ENCODE data around the gene KIRREL1. TPM values are rescaled to one million over a fixed set of nuclear protein-coding genes. Genes with fewer than 3 reads are reported as not detected.

KIRREL1 gene
- total RNA-seq, 1 donor from 2014 or later: 51.6 TPM

DNA sequence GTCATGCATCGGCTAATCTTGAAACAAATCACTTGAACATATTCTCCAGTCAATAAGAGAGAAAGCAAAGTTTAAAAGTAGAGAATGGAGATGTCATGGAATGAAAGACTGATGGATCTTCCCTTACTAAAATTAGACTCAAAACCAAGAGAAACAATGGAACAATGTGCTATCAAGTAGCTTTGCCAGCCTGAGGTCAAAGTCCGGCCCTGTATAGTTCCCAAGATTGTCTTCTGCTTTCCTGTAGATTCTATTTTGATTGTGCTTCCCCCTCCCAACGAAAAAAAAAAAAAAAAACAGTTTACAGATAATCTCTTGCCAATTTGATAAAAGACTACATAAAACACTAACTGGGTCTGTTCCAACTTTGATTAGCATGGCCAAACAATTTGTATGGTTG lies 40.8 kb upstream of the KIRREL1 start:
- Mint-ChIP-seq H3K4me1 (ENCODE audit: unreplicated experiment) (peaks cover 9% of the 10 kb centered on the region), H3K36me3 (no peaks in the 10 kb centered on the region), H3K9me3 (no peaks in the 10 kb centered on the region), H3K27ac (no peak overlapping the region), H3K4me3 (no peak overlapping the region), H3K27me3 (peaks cover 36% of the 10 kb centered on the region)
- DNase-seq (ENCODE audit: extremely low spot score, unreplicated experiment): no peak
- TF ChIP-seq, protein P1, sequence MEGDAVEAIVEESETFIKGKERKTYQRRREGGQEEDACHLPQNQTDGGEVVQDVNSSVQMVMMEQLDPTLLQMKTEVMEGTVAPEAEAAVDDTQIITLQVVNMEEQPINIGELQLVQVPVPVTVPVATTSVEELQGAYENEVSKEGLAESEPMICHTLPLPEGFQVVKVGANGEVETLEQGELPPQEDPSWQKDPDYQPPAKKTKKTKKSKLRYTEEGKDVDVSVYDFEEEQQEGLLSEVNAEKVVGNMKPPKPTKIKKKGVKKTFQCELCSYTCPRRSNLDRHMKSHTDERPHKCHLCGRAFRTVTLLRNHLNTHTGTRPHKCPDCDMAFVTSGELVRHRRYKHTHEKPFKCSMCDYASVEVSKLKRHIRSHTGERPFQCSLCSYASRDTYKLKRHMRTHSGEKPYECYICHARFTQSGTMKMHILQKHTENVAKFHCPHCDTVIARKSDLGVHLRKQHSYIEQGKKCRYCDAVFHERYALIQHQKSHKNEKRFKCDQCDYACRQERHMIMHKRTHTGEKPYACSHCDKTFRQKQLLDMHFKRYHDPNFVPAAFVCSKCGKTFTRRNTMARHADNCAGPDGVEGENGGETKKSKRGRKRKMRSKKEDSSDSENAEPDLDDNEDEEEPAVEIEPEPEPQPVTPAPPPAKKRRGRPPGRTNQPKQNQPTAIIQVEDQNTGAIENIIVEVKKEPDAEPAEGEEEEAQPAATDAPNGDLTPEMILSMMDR (conservative IDR thresholded peaks at IDR 0.05): no peak

GRCh38 chr1:157955221-157955620 lies 38.2 kb upstream of the KIRREL1 start:
- Mint-ChIP-seq H3K9me3 (no peaks in the 10 kb centered on the region), H3K27me3 (peaks cover 40% of the 10 kb centered on the region)

GRCh38 chr1:157955857-157956256 lies 37.6 kb upstream of the KIRREL1 start:
- Mint-ChIP-seq H3K27ac (no peak overlapping the region), H3K4me3 (no peak overlapping the region), H3K27me3 (peaks cover 44% of the 10 kb centered on the region), H3K36me3 (no peaks in the 10 kb centered on the region), H3K9me3 (no peaks in the 10 kb centered on the region), H3K4me1 (ENCODE audit: unreplicated experiment) (peaks cover 9% of the 10 kb centered on the region)
- DNase-seq (ENCODE audit: extremely low spot score, unreplicated experiment): no peak
- TF ChIP-seq, protein P1 (conservative IDR thresholded peaks at IDR 0.05): no peak

More at GRCh38 chr1:157955221-157955620, 38.2 kb upstream of the KIRREL1 start:
- TF ChIP-seq, protein P1 (conservative IDR thresholded peaks at IDR 0.05): no peak
- Mint-ChIP-seq H3K36me3 (no peaks in the 10 kb centered on the region), H3K4me3 (no peak overlapping the region), H3K27ac (no peak overlapping the region), H3K4me1 (ENCODE audit: unreplicated experiment) (peaks cover 9% of the 10 kb centered on the region)
- DNase-seq (ENCODE audit: extremely low spot score, unreplicated experiment): no peak

DNA sequence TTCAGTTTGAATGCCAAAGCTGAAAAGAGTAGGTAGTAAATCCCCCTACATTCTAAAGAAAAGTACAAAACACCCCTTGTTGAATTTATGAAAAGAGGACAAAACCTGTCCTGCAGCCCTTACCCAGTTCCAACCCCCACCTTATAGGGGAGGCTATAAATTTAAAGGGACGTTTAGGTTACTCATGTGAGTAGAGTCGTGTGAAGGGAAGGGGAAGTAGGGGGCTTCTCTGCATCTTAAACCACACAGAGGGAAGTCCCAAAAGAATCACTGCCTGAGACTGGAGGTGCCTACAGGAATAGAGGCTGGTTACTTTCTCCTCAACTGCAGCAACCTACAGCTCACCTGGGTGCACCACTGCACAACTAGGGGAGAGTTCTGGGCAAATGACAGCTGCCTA lies 36.7 kb upstream of the KIRREL1 start:
- TF ChIP-seq, protein P1 (conservative IDR thresholded peaks at IDR 0.05): no peak
- no peaks in the 10 kb centered on the region for H3K36me3 Mint-ChIP-seq

GRCh38 chr1:157958263-157958662 lies 35.2 kb upstream of the KIRREL1 start:
- H3K9me3 Mint-ChIP-seq: no peaks in the 10 kb centered on the region
- H3K27me3 Mint-ChIP-seq: peaks cover 47% of the 10 kb centered on the region
- no peak overlapping the region for H3K4me3 Mint-ChIP-seq
- H3K4me1 Mint-ChIP-seq (ENCODE audit: unreplicated experiment): no peaks in the 10 kb centered on the region
- H3K36me3 Mint-ChIP-seq: no peaks in the 10 kb centered on the region
- no peak overlapping the region for H3K27ac Mint-ChIP-seq
- DNase-seq (ENCODE audit: extremely low spot score, unreplicated experiment): no peak
- TF ChIP-seq, protein P1 (conservative IDR thresholded peaks at IDR 0.05): no peak

More for the DNA sequence above, 36.7 kb upstream of the KIRREL1 start:
- peaks cover 9% of the 10 kb centered on the region for H3K4me1 Mint-ChIP-seq (ENCODE audit: unreplicated experiment)
- peaks cover 42% of the 10 kb centered on the region for H3K27me3 Mint-ChIP-seq
- no peak for DNase-seq (ENCODE audit: extremely low spot score, unreplicated experiment)
- no peak overlapping the region for H3K27ac Mint-ChIP-seq
- no peak overlapping the region for H3K4me3 Mint-ChIP-seq
- H3K9me3 Mint-ChIP-seq: no peaks in the 10 kb centered on the region

DNA sequence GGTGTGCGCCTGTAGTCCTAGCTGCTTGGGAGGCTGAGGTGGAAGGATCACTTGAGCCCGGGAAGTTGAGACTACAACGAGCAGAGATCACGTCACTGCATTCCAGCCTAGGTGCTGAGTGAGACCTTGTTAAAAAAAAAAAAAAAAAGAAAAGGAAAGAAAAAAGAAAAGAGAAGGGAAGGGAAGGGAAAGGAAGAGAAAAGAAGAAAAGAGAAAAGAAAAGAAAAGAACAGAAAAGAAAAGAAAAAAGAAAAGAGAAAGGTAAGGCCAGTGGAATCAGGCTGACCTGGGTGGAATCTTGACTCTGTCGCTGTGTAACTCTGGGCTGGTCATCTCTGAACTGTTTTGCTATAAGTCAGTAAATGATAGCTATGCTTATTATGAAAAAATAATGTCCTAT lies 33.7 kb upstream of the KIRREL1 start:
- DNase-seq (ENCODE audit: extremely low spot score, unreplicated experiment): no peak
- Mint-ChIP-seq H3K4me3 (no peak overlapping the region), H3K36me3 (no peaks in the 10 kb centered on the region), H3K9me3 (no peaks in the 10 kb centered on the region), H3K4me1 (ENCODE audit: unreplicated experiment) (no peaks in the 10 kb centered on the region), H3K27me3 (peaks cover 45% of the 10 kb centered on the region), H3K27ac (no peak overlapping the region)
- TF ChIP-seq, protein P1 (conservative IDR thresholded peaks at IDR 0.05): no peak

Data from type B pancreatic cell (in vitro differentiated cells).